Keratinocyte (primary cell): ENCODE measurements around the gene CRYBB1. TPM values are rescaled to one million over a fixed set of nuclear protein-coding genes. Genes with fewer than 3 reads are reported as not detected.
A peak's percentile ranks its signal among the peaks of the same experiment; 100 is the strongest.

ENCODE experiments used
- DNase-seq: peaks from one replicate; pipeline ENCODE4 v3.0.0-alpha.2; 2011; ENCODE audit warnings: low read depth, missing footprints, low spot score
- FAIRE-seq: peaks from 2 replicates; lab custom pipeline; 2011; peaks lifted over from hg19 to GRCh38; lab: Jason Lieb, UNC
- H2AFZ ChIP-seq: 2 replicates; pipeline ENCODE4 v1.6.0; 2012; ENCODE audit warnings: low read length, control low read depth, inconsistent platforms; ENCODE audit not compliant: control insufficient read depth
- H3K27ac ChIP-seq: 2 replicates; pipeline ENCODE4 v1.5.1; 2011; ENCODE audit warnings: low read length; ENCODE audit not compliant: control insufficient read depth, insufficient read depth
- H3K27me3 ChIP-seq: 3 replicates; pipeline ENCODE4 v1.6.0; 2011; ENCODE audit warnings: low read length; ENCODE audit not compliant: control insufficient read depth, insufficient read depth; ENCODE audit errors: extremely low read depth
- H3K36me3 ChIP-seq, 2 experiments: 2 replicates in 1 of 2; 3 replicates in 1 of 2; pipeline ENCODE4 v1.5.1; 2011; ENCODE audit warnings: low read length in 2 of 2, mild to moderate bottlenecking in 1 of 2; ENCODE audit not compliant: control insufficient read depth in 2 of 2, insufficient read depth in 2 of 2; ENCODE audit errors: extremely low read depth in 1 of 2
- H3K4me1 ChIP-seq: 3 replicates; pipeline ENCODE4 v1.5.1; 2011; ENCODE audit warnings: low read length; ENCODE audit not compliant: control insufficient read depth, insufficient read depth; ENCODE audit errors: extremely low read depth
- H3K4me2 ChIP-seq: 3 replicates; pipeline ENCODE4 v1.6.0; 2011; ENCODE audit warnings: low read depth, low read length; ENCODE audit not compliant: control insufficient read depth, insufficient read depth; ENCODE audit errors: extremely low read depth
- H3K4me3 ChIP-seq, 3 experiments: fragments of 200-600 bp in 1 of 3; sonication (generic) in 1 of 3; 2 replicates in 2 of 3; 3 replicates in 1 of 3; pipeline ENCODE4 v1.5.1; 2011 to 2016; ENCODE audit warnings: low read length in 3 of 3, mild to moderate bottlenecking in 3 of 3, control low read depth in 2 of 3, inconsistent platforms in 1 of 3, low read depth in 1 of 3, mixed read lengths in 1 of 3, mixed run types in 1 of 3, moderate library complexity in 1 of 3; ENCODE audit not compliant: control insufficient read depth in 2 of 3, insufficient read depth in 2 of 3; ENCODE audit errors: extremely low read depth in 1 of 3
- H3K79me2 ChIP-seq: 2 replicates; pipeline ENCODE4 v1.6.0; 2012; ENCODE audit warnings: low read length; ENCODE audit not compliant: control insufficient read depth, insufficient read depth
- H3K9ac ChIP-seq: 3 replicates; pipeline ENCODE4 v1.6.0; 2011; ENCODE audit warnings: low read length; ENCODE audit not compliant: control insufficient read depth, insufficient read depth; ENCODE audit errors: extremely low read depth
- H3K9me1 ChIP-seq: 3 replicates; pipeline ENCODE4 v1.6.0; 2011; ENCODE audit warnings: low read length; ENCODE audit not compliant: control insufficient read depth, insufficient read depth; ENCODE audit errors: extremely low read depth
- H3K9me3 ChIP-seq: 2 replicates; pipeline ENCODE4 v1.5.1; 2012; ENCODE audit warnings: low read depth, low read length; ENCODE audit not compliant: control insufficient read depth
- H4K20me1 ChIP-seq: 3 replicates; pipeline ENCODE4 v1.6.0; 2011; ENCODE audit warnings: low read length; ENCODE audit not compliant: control insufficient read depth, insufficient read depth; ENCODE audit errors: extremely low read depth
- CTCF ChIP-seq, 3 experiments: IDR thresholded peaks in 1 of 3; conservative IDR thresholded peaks in 1 of 3; optimal IDR thresholded peaks in 1 of 3; 2 replicates in 2 of 3; 3 replicates in 1 of 3; pipeline versions ENCODE3 to v1.5.1; 2011; ENCODE audit warnings: low read length in 3 of 3, mild to moderate bottlenecking in 3 of 3, moderate library complexity in 2 of 3, control low read depth in 1 of 3, inconsistent platforms in 1 of 3; ENCODE audit not compliant: insufficient read depth in 2 of 3; ENCODE audit errors: extremely low read depth in 1 of 3
- EZH2 ChIP-seq: IDR thresholded peaks from one replicate; pipeline ENCODE4 v1.6.1; 2012; ENCODE audit warnings: inconsistent platforms, mild to moderate bottlenecking, low read length, moderate library complexity
- dilution Hi-C: fragments of 300-500 bp; cut with MboI; formaldehyde crosslinking; loops from one replicate; pipeline ENCODE4 v1.7.0; 2020; ENCODE audit warnings: low sequenced_read_pairs; ENCODE audit not compliant: extremely low pct_ligation_motif_present
- polyA minus RNA-seq, 3 experiments: library from RNA; depleted of rRNA, polyadenylated mRNA; stranded (reverse); fragments of >200 nt; gene quantifications; 1 replicate in 1 of 3; 2 replicates in 1 of 3; 3 replicates in 1 of 3; pipeline ENCODE4 v1.2.3, GENCODE V29; 2011
- polyA plus RNA-seq, 5 experiments: library from polyadenylated mRNA; depleted of rRNA in 3 of 5; stranded (reverse) in 3 of 5; stranded (forward) in 1 of 5; unstranded in 1 of 5; fragments of >200 nt; gene quantifications; 1 replicate in 1 of 5; 2 replicates in 3 of 5; 3 replicates in 1 of 5; pipeline versions ENCODE4 v1.2.1 to v1.2.3, GENCODE V29; 2011 to 2012; ENCODE audit warnings: missing spikeins in 2 of 5, low read depth in 1 of 5, low replicate concordance in 1 of 5

The CRYBB1 gene
- not detected in 3 replicates for polyA plus RNA-seq
- polyA plus RNA-seq (2011; ENCODE audit: low read depth) = not detected
- polyA plus RNA-seq (2011; cell fraction: cytosol; rRNA removed) = not detected in 2 replicates
- polyA plus RNA-seq (2011; cell fraction: nucleus; rRNA removed) = not detected in 2 replicates
- not detected in 2 replicates for polyA plus RNA-seq (2012; ENCODE audit: low replicate concordance)
- not detected in 3 replicates for polyA minus RNA-seq
- not detected for polyA minus RNA-seq (2011; cell fraction: cytosol; rRNA and poly(A)+ RNA removed)
- not detected in 2 replicates for polyA minus RNA-seq (2011; cell fraction: nucleus; rRNA and poly(A)+ RNA removed)

GRCh38 chr22:26617271-26618199 lies at the start of gene CRYBB1:
Gene CRYBB1 (minus strand): TSS chr22:26618027. CDS start chr22:26616319, 1,708 bp downstream.
- no peaks in the 10 kb centered on the region for H3K79me2 ChIP-seq
- H3K4me1 ChIP-seq = no peaks in the 10 kb centered on the region
- H3K9ac ChIP-seq = no peak within 1 kb of the TSS
- no peak within 1 kb of the TSS for H3K4me3 ChIP-seq
- no peaks in the 10 kb centered on the region for H3K9me3 ChIP-seq
- no peak for TF ChIP-seq CTCF (optimal IDR thresholded peaks at IDR 0.05 in 1 of 3, IDR thresholded peaks at IDR 0.05 in 1 of 3, conservative IDR thresholded peaks at IDR 0.05 in 1 of 3; ENCODE audit: extremely low read depth in 1 of 3, insufficient read depth in 2 of 3, low read length in 3 of 3)
- no peak for TF ChIP-seq EZH2
- FAIRE-seq = no peak
- H3K27ac ChIP-seq = no peak within 1 kb of the TSS
- no peak for DNase-seq
- H3K4me2 ChIP-seq = no peak within 1 kb of the TSS
- H3K9me1 ChIP-seq = no peaks in the 10 kb centered on the region
- peaks cover 9% of the 10 kb centered on the region for H3K27me3 ChIP-seq
- H4K20me1 ChIP-seq = no peaks in the 10 kb centered on the region
- no peak within 1 kb of the TSS for H2AFZ ChIP-seq
- no peaks in the 10 kb centered on the region for H3K36me3 ChIP-seq
- dilution Hi-C loops = no loop called here

GRCh38 chr22:26667140-26667539 lies 49.3 kb upstream of the CRYBB1 start:
- H3K79me2 ChIP-seq = no peaks in the 10 kb centered on the region
- H3K27me3 ChIP-seq = no peaks in the 10 kb centered on the region
- no peak for FAIRE-seq
- no peak overlapping the region for H2AFZ ChIP-seq
- H4K20me1 ChIP-seq = no peaks in the 10 kb centered on the region
- peak in 1 of 3 experiments; percentile 2 for TF ChIP-seq CTCF (optimal IDR thresholded peaks at IDR 0.05 in 1 of 3, IDR thresholded peaks at IDR 0.05 in 1 of 3, conservative IDR thresholded peaks at IDR 0.05 in 1 of 3; ENCODE audit: extremely low read depth in 1 of 3, insufficient read depth in 2 of 3, low read length in 3 of 3)
- TF ChIP-seq EZH2 = no peak
- H3K9me1 ChIP-seq = peaks cover 2% of the 10 kb centered on the region
- H3K4me2 ChIP-seq = no peak overlapping the region
- no peak overlapping the region for H3K4me3 ChIP-seq
- dilution Hi-C loops = no loop called here
- no peak overlapping the region for H3K9ac ChIP-seq
- H3K36me3 ChIP-seq = no peaks in the 10 kb centered on the region
- DNase-seq = no peak
- H3K4me1 ChIP-seq = peaks cover 24% of the 10 kb centered on the region
- no peak overlapping the region for H3K27ac ChIP-seq
- H3K9me3 ChIP-seq = no peaks in the 10 kb centered on the region
